ENCODE measurements around the gene TRPM5.
A peak's percentile ranks its signal among the peaks of the same experiment; 100 is the strongest.

TRPM5 gene

GRCh38 chr11:2435288-2436012, 8.9 kb downstream of the TRPM5 start:
- no peak for DNase-seq

- DNase-seq: no peak
Observed at GRCh38 chr11:2434506-2435255, 9.6 kb downstream of the TRPM5 start.

- no peak for DNase-seq
Observed at GRCh38 chr11:2434008-2434407, 10.3 kb downstream of the TRPM5 start.

- no peak for DNase-seq
Observed at GRCh38 chr11:2433106-2433925, 11.0 kb downstream of the TRPM5 start.

- no peak for DNase-seq
Observed at GRCh38 chr11:2432628-2433071, 11.7 kb downstream of the TRPM5 start.

- DNase-seq: no peak
Observed at GRCh38 chr11:2432171-2432621, 12.1 kb downstream of the TRPM5 start.

GRCh38 chr11:2431395-2431794, 12.9 kb downstream of the TRPM5 start:
- no peak for DNase-seq

- DNase-seq: peak; percentile 71
Observed at GRCh38 chr11:2428322-2428795, 16.0 kb downstream of the TRPM5 start.

- DNase-seq: no peak
Observed at GRCh38 chr11:2427721-2428321, 16.5 kb downstream of the TRPM5 start.

- no peak for DNase-seq
Observed at GRCh38 chr11:2426826-2427521, 17.3 kb downstream of the TRPM5 start.

GRCh38 chr11:2426221-2426620, 18.1 kb downstream of the TRPM5 start:
- DNase-seq: no peak

GRCh38 chr11:2425506-2425905, 18.8 kb downstream of the TRPM5 start:
- DNase-seq: no peak

GRCh38 chr11:2424811-2425495, 19.4 kb downstream of the TRPM5 start:
- DNase-seq: no peak

- DNase-seq: no peak
Observed at GRCh38 chr11:2423157-2424025, 20.9 kb downstream of the TRPM5 start.

GRCh38 chr11:2422461-2423156, 21.7 kb downstream of the TRPM5 start:
- DNase-seq: no peak

GRCh38 chr11:2421996-2422395, 22.3 kb downstream of the TRPM5 start:
- DNase-seq: no peak

GRCh38 chr11:2421226-2421994, 22.9 kb downstream of the TRPM5 start:
- DNase-seq: no peak

- DNase-seq: peak; percentile 66
Observed at GRCh38 chr11:2420502-2421225, 23.6 kb downstream of the TRPM5 start.
